ENCODE data around the gene CBFB. TPM values are rescaled to one million over a fixed set of nuclear protein-coding genes. Genes with fewer than 3 reads are reported as not detected.

CBFB gene
- total and polyA plus RNA-seq, 2 experiments from 2014 or later = 26.1 to 26.9 TPM

- no peak for TF ChIP-seq ZNF331 (CRISPR knock-in tag; IDR thresholded peaks at IDR 0.05; ENCODE audit: low read depth)
Observed at GRCh38 chr16:67024384-67025209, 4.4 kb upstream of the CBFB start (continued).

DNA sequence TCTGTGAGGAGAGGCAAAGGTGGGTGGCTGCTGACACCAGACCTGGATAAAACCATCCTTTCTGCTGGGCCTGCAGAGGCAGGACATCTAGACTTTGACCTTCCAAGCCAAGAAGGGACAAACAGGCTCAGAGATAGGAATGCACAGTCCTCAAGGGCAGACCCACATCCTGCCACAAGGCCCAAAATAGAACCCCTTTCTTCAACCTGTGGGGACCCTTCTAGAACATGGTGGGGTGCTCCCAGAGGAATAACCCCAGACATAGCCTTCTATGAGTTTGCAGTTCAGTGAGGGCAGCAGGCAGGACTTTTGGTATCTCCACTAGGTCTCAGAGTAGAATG, 3.8 kb upstream of the CBFB start:
- Mint-ChIP-seq H3K4me1 (peaks cover 9% of the 10 kb centered on the region), H3K36me3 (ENCODE audit: low read depth) (no peaks in the 10 kb centered on the region), H3K9me3 (no peaks in the 10 kb centered on the region), H3K27me3 (ENCODE audit: insufficient read depth, low read depth, poor library complexity) (peaks cover 14% of the 10 kb centered on the region), H3K27ac (no peak overlapping the region), H3K4me3 (no peak overlapping the region)
- no peaks in the 10 kb centered on the region for H3K36me3 ChIP-seq (ENCODE audit: insufficient read depth)
- H3K27me3 ChIP-seq (ENCODE audit: insufficient read depth) = peaks cover 10% of the 10 kb centered on the region
- H3F3A ChIP-seq (replicated peaks; ENCODE audit: low read depth) = no peaks in the 10 kb centered on the region
- DNase-seq (ENCODE audit: low spot score) = no peak
- TF ChIP-seq ZNF114 (CRISPR knock-in tag; IDR thresholded peaks at IDR 0.05) (no peak), JUNB (IDR thresholded peaks at IDR 0.05; ENCODE audit: unreplicated experiment) (no peak), EZH2phosphoT487 (IDR thresholded peaks at IDR 0.05; ENCODE audit: unreplicated experiment) (no peak), CREB1 (CRISPR knock-in tag; IDR thresholded peaks at IDR 0.05; ENCODE audit: low read depth) (no peak), EZH2 (IDR thresholded peaks at IDR 0.05; ENCODE audit: low read depth, unreplicated experiment) (no peak), POLR2AphosphoS5 (IDR thresholded peaks at IDR 0.05; ENCODE audit: low read depth) (no peak), ZNF331 (CRISPR knock-in tag; IDR thresholded peaks at IDR 0.05; ENCODE audit: low read depth) (no peak)
- TF ChIP-seq, protein P1, sequence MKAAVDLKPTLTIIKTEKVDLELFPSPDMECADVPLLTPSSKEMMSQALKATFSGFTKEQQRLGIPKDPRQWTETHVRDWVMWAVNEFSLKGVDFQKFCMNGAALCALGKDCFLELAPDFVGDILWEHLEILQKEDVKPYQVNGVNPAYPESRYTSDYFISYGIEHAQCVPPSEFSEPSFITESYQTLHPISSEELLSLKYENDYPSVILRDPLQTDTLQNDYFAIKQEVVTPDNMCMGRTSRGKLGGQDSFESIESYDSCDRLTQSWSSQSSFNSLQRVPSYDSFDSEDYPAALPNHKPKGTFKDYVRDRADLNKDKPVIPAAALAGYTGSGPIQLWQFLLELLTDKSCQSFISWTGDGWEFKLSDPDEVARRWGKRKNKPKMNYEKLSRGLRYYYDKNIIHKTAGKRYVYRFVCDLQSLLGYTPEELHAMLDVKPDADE (IDR thresholded peaks at IDR 0.05) = no peak
- TF ChIP-seq, protein P2, sequence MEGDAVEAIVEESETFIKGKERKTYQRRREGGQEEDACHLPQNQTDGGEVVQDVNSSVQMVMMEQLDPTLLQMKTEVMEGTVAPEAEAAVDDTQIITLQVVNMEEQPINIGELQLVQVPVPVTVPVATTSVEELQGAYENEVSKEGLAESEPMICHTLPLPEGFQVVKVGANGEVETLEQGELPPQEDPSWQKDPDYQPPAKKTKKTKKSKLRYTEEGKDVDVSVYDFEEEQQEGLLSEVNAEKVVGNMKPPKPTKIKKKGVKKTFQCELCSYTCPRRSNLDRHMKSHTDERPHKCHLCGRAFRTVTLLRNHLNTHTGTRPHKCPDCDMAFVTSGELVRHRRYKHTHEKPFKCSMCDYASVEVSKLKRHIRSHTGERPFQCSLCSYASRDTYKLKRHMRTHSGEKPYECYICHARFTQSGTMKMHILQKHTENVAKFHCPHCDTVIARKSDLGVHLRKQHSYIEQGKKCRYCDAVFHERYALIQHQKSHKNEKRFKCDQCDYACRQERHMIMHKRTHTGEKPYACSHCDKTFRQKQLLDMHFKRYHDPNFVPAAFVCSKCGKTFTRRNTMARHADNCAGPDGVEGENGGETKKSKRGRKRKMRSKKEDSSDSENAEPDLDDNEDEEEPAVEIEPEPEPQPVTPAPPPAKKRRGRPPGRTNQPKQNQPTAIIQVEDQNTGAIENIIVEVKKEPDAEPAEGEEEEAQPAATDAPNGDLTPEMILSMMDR (conservative IDR thresholded peaks at IDR 0.05; ENCODE audit: low read depth in 2 of 2) = no peak
- TF ChIP-seq, protein P3, sequence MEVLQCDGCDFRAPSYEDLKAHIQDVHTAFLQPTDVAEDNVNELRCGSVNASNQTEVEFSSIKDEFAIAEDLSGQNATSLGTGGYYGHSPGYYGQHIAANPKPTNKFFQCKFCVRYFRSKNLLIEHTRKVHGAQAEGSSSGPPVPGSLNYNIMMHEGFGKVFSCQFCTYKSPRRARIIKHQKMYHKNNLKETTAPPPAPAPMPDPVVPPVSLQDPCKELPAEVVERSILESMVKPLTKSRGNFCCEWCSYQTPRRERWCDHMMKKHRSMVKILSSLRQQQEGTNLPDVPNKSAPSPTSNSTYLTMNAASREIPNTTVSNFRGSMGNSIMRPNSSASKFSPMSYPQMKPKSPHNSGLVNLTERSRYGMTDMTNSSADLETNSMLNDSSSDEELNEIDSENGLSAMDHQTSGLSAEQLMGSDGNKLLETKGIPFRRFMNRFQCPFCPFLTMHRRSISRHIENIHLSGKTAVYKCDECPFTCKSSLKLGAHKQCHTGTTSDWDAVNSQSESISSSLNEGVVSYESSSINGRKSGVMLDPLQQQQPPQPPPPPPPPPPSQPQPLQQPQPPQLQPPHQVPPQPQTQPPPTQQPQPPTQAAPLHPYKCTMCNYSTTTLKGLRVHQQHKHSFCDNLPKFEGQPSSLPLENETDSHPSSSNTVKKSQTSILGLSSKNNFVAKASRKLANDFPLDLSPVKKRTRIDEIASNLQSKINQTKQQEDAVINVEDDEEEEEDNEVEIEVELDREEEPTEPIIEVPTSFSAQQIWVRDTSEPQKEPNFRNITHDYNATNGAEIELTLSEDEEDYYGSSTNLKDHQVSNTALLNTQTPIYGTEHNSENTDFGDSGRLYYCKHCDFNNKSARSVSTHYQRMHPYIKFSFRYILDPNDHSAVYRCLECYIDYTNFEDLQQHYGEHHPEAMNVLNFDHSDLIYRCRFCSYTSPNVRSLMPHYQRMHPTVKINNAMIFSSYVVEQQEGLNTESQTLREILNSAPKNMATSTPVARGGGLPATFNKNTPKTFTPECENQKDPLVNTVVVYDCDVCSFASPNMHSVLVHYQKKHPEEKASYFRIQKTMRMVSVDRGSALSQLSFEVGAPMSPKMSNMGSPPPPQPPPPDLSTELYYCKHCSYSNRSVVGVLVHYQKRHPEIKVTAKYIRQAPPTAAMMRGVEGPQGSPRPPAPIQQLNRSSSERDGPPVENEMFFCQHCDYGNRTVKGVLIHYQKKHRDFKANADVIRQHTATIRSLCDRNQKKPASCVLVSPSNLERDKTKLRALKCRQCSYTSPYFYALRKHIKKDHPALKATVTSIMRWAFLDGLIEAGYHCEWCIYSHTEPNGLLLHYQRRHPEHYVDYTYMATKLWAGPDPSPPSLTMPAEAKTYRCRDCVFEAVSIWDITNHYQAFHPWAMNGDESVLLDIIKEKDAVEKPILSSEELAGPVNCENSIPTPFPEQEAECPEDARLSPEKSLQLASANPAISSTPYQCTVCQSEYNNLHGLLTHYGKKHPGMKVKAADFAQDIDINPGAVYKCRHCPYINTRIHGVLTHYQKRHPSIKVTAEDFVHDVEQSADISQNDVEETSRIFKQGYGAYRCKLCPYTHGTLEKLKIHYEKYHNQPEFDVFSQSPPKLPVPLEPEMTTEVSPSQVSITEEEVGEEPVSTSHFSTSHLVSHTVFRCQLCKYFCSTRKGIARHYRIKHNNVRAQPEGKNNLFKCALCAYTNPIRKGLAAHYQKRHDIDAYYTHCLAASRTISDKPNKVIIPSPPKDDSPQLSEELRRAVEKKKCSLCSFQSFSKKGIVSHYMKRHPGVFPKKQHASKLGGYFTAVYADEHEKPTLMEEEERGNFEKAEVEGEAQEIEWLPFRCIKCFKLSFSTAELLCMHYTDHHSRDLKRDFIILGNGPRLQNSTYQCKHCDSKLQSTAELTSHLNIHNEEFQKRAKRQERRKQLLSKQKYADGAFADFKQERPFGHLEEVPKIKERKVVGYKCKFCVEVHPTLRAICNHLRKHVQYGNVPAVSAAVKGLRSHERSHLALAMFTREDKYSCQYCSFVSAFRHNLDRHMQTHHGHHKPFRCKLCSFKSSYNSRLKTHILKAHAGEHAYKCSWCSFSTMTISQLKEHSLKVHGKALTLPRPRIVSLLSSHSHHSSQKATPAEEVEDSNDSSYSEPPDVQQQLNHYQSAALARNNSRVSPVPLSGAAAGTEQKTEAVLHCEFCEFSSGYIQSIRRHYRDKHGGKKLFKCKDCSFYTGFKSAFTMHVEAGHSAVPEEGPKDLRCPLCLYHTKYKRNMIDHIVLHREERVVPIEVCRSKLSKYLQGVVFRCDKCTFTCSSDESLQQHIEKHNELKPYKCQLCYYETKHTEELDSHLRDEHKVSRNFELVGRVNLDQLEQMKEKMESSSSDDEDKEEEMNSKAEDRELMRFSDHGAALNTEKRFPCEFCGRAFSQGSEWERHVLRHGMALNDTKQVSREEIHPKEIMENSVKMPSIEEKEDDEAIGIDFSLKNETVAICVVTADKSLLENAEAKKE (CRISPR knock-in tag; IDR thresholded peaks at IDR 0.05) = no peak
- no peak overlapping the region for H2AFZ ChIP-seq
- no peaks in the 10 kb centered on the region for H3K9me2 ChIP-seq (ENCODE audit: insufficient read depth)
- H3K79me2 ChIP-seq (replicated peaks; ENCODE audit: insufficient read depth) = peaks cover 3% of the 10 kb centered on the region; the same call in 1 of the 2 replicates
- no peak overlapping the region for H3K4me2 ChIP-seq
- no peak overlapping the region for H3K4me3 ChIP-seq
- ATAC-seq = no peak
- peaks cover 8% of the 10 kb centered on the region for H3K4me1 ChIP-seq (ENCODE audit: insufficient read depth)
- peaks cover under 1% of the 10 kb centered on the region; the same call in 1 of the 2 replicates for H4K20me1 ChIP-seq (replicated peaks; ENCODE audit: insufficient read depth)
- H3K27ac ChIP-seq (ENCODE audit: low read depth) = no peak overlapping the region

Data from GM23338 (cell line).